Liver (tissue), 3 donors: Measurements from ENCODE around the gene ESRP2.
A peak's percentile ranks its signal among the peaks of the same experiment; 100 is the strongest.

Experiments
- GABPA ChIP-seq, 2 donors: IDR thresholded peaks in 1 of 2; conservative IDR thresholded peaks in 1 of 2; 2 replicates each; pipeline ENCODE4 v1.6.1; 2016; ENCODE audit warnings: antibody characterized with exemption in 2 of 2, mild to moderate bottlenecking in 1 of 2, moderate library complexity in 1 of 2
- HNF4A ChIP-seq, 2 donors: conservative IDR thresholded peaks; 2 replicates each; pipeline ENCODE4 v1.6.1; 2016; ENCODE audit warnings: antibody characterized with exemption in 2 of 2, mild to moderate bottlenecking in 2 of 2
- RAD21 ChIP-seq, 2 donors: IDR thresholded peaks; 2 replicates each; pipeline ENCODE4 v1.6.1; 2016; ENCODE audit warnings: antibody characterized with exemption in 2 of 2, mild to moderate bottlenecking in 2 of 2
- SP1 ChIP-seq: IDR thresholded peaks from 2 replicates; pipeline ENCODE4 v1.6.1; 2018; ENCODE audit warnings: antibody characterized with exemption, mild to moderate bottlenecking
- TAF1 ChIP-seq: conservative IDR thresholded peaks from 2 replicates; pipeline ENCODE4 v1.6.1; 2016; ENCODE audit warnings: antibody characterized with exemption, mild to moderate bottlenecking
- TF ChIP-seq, protein P1 (sequence below): fragments of 150-350 bp; IDR thresholded peaks from 2 replicates; pipeline ENCODE4 v1.5.1; 2017; ENCODE audit warnings: improper control_type of control experiment, low read depth, low read length; ENCODE audit not compliant: missing input control
- TF ChIP-seq, protein P2 (sequence below): IDR thresholded peaks from 2 replicates; pipeline ENCODE4 v1.6.1; 2016; ENCODE audit warnings: antibody characterized with exemption
- donor health status: healthy.
- donor health status: healthy.

DNA sequence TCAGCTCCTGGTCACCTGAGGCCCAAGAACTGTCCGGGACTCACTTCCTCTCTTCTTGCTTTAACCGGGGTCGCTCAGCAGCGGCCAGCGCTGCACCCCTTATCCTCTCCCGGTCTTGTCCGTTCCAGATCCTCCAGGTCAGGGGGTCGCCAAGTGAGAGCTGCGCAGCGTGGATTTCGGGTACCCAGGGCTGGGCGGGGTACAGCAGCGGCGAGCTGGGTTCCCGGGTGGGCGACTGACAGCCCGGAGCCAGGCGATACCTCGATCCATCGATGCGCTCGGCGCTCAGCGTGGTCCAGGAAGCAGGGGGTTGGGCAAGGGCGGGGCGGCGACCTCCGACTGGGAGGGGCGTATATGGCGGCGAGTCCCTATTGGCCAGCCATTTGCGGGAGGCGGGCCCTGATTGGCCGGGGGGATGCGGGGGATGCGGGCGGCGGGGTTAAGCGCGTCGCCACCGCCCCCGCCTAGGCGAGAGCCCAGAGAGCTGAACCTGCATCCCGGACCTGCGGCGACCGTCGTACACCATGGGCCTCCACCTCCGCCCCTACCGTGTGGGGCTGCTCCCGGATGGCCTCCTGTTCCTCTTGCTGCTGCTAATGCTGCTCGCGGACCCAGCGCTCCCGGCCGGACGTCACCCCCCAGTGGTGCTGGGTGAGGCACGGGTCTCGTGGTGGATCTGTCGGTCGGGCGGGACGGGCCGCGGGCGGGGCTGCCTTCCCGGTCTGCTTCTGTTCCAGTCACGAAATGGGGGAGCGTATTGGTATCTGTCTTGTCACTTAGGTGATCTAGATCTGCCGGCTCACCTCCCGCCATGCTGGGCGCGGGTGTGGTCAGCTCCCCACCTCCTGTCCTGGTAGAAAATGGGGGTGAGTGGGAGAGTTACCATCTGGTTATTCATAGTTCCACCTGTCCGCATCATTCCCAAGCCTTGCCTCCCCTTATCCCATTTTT is 9.3 kb upstream of the ESRP2 start, which contains the start of gene PLA2G15:
- TF ChIP-seq TAF1 (no peak), GABPA (IDR thresholded peaks at IDR 0.05 in 1 of 2, conservative IDR thresholded peaks at IDR 0.05 in 1 of 2) (peak in 1 of 2 donors; percentile 43), HNF4A (conservative IDR thresholded peaks at IDR 0.05) (peak in 1 of 2 donors; percentile 9), RAD21 (IDR thresholded peaks at IDR 0.05) (no peak), SP1 (peak; percentile 83)
- TF ChIP-seq, protein P1, sequence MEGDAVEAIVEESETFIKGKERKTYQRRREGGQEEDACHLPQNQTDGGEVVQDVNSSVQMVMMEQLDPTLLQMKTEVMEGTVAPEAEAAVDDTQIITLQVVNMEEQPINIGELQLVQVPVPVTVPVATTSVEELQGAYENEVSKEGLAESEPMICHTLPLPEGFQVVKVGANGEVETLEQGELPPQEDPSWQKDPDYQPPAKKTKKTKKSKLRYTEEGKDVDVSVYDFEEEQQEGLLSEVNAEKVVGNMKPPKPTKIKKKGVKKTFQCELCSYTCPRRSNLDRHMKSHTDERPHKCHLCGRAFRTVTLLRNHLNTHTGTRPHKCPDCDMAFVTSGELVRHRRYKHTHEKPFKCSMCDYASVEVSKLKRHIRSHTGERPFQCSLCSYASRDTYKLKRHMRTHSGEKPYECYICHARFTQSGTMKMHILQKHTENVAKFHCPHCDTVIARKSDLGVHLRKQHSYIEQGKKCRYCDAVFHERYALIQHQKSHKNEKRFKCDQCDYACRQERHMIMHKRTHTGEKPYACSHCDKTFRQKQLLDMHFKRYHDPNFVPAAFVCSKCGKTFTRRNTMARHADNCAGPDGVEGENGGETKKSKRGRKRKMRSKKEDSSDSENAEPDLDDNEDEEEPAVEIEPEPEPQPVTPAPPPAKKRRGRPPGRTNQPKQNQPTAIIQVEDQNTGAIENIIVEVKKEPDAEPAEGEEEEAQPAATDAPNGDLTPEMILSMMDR = no peak
- TF ChIP-seq, protein P2, sequence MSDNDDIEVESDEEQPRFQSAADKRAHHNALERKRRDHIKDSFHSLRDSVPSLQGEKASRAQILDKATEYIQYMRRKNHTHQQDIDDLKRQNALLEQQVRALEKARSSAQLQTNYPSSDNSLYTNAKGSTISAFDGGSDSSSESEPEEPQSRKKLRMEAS = no peak
